ENCODE data around the gene TTLL5. TPM values are rescaled to one million over a fixed set of nuclear protein-coding genes. Genes with fewer than 3 reads are reported as not detected.
A peak's percentile ranks its signal among the peaks of the same experiment; 100 is the strongest.

The TTLL5 gene
- total RNA-seq, 3 donors from 2014 or later (not counting 1 experiment from before 2014, with no cell fraction given), result 27.1 to 34.3 (median 32.5) TPM

GRCh38 chr14:75905147-75905904 lies 244.3 kb downstream of the TTLL5 start:
- H3K27ac Mint-ChIP-seq, result no peak overlapping the region
- no peak for DNase-seq
- intact Hi-C loops (cut with micrococcal nuclease), result no loop called here

GRCh38 chr14:75906228-75906627 lies 245.2 kb downstream of the TTLL5 start:
- no peaks in the 10 kb centered on the region for H3K9me3 Mint-ChIP-seq
- no peak overlapping the region for H3K4me3 ChIP-seq (ENCODE audit: low read length)
- intact Hi-C loops (cut with micrococcal nuclease), result loop anchor here (1.0 kb wide), 1 partner anchor 76 kb away; no protein-coding TSS in a partner anchor
- no peak overlapping the region for H3K4me3 Mint-ChIP-seq
- ATAC-seq, result no peak
- H3K9me3 ChIP-seq (ENCODE audit: control insufficient read depth, insufficient read depth, low read length), result no peaks in the 10 kb centered on the region
- WGBS (ENCODE audit: insufficient coverage), result 83% methylated on average over 5 of the region's 5 CpGs
- no peak for DNase-seq
- TF ChIP-seq, protein P1, sequence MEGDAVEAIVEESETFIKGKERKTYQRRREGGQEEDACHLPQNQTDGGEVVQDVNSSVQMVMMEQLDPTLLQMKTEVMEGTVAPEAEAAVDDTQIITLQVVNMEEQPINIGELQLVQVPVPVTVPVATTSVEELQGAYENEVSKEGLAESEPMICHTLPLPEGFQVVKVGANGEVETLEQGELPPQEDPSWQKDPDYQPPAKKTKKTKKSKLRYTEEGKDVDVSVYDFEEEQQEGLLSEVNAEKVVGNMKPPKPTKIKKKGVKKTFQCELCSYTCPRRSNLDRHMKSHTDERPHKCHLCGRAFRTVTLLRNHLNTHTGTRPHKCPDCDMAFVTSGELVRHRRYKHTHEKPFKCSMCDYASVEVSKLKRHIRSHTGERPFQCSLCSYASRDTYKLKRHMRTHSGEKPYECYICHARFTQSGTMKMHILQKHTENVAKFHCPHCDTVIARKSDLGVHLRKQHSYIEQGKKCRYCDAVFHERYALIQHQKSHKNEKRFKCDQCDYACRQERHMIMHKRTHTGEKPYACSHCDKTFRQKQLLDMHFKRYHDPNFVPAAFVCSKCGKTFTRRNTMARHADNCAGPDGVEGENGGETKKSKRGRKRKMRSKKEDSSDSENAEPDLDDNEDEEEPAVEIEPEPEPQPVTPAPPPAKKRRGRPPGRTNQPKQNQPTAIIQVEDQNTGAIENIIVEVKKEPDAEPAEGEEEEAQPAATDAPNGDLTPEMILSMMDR (IDR thresholded peaks at IDR 0.05), result no peak
- H3K27ac Mint-ChIP-seq, result no peak overlapping the region
- no peaks in the 10 kb centered on the region for H3K4me1 ChIP-seq (ENCODE audit: control insufficient read depth, insufficient read depth, low read length)
- H3K36me3 ChIP-seq (ENCODE audit: control insufficient read depth, insufficient read depth, low read length), result no peaks in the 10 kb centered on the region
- no peaks in the 10 kb centered on the region for H3K36me3 Mint-ChIP-seq
- no peak overlapping the region for H3K27ac ChIP-seq (ENCODE audit: low read length)
- H3K4me1 Mint-ChIP-seq, result no peaks in the 10 kb centered on the region
- no peaks in the 10 kb centered on the region for H3K27me3 ChIP-seq (ENCODE audit: control insufficient read depth, insufficient read depth, low read length)
- H3K27me3 Mint-ChIP-seq (ENCODE audit: low read depth in 2 of 2), result no peaks in the 10 kb centered on the region

More at GRCh38 chr14:75905147-75905904, 244.3 kb downstream of the TTLL5 start:
- Histone ChIP-seq H3K36me3 (ENCODE audit: control insufficient read depth, insufficient read depth, low read length) (no peaks in the 10 kb centered on the region), H3K9me3 (ENCODE audit: control insufficient read depth, insufficient read depth, low read length) (no peaks in the 10 kb centered on the region), H3K4me1 (ENCODE audit: control insufficient read depth, insufficient read depth, low read length) (no peaks in the 10 kb centered on the region), H3K27ac (ENCODE audit: low read length) (no peak overlapping the region), H3K4me3 (ENCODE audit: low read length) (no peak overlapping the region), H3K27me3 (ENCODE audit: control insufficient read depth, insufficient read depth, low read length) (no peaks in the 10 kb centered on the region)
- no peaks in the 10 kb centered on the region for H3K27me3 Mint-ChIP-seq (ENCODE audit: low read depth in 2 of 2)
- H3K9me3 Mint-ChIP-seq, result no peaks in the 10 kb centered on the region
- no peak overlapping the region for H3K4me3 Mint-ChIP-seq
- H3K36me3 Mint-ChIP-seq, result no peaks in the 10 kb centered on the region
- H3K4me1 Mint-ChIP-seq, result no peaks in the 10 kb centered on the region
- ATAC-seq, result no peak
- 63% methylated on average over 7 of the region's 7 CpGs for WGBS (ENCODE audit: insufficient coverage)
- TF ChIP-seq, protein P1 (IDR thresholded peaks at IDR 0.05), result no peak

GRCh38 chr14:75906680-75907280 lies 245.7 kb downstream of the TTLL5 start:
- H3K36me3 ChIP-seq (ENCODE audit: control insufficient read depth, insufficient read depth, low read length), result no peaks in the 10 kb centered on the region
- ATAC-seq (peak in 2 of 3 donors; percentile 64 to 73), DNase-seq (peak; percentile 32 to 83)
- no peak overlapping the region for H3K4me3 Mint-ChIP-seq
- H3K27ac Mint-ChIP-seq, result no peak overlapping the region
- no peak overlapping the region for H3K27ac ChIP-seq (ENCODE audit: low read length)
- H3K36me3 Mint-ChIP-seq, result no peaks in the 10 kb centered on the region
- H3K9me3 Mint-ChIP-seq, result no peaks in the 10 kb centered on the region
- TF ChIP-seq, protein P1 (IDR thresholded peaks at IDR 0.05), result peak; percentile 97
- H3K27me3 Mint-ChIP-seq (ENCODE audit: low read depth in 2 of 2), result no peaks in the 10 kb centered on the region
- WGBS (ENCODE audit: insufficient coverage), result 100% methylated on average over 1 of the region's 4 CpGs
- no peaks in the 10 kb centered on the region for H3K4me1 ChIP-seq (ENCODE audit: control insufficient read depth, insufficient read depth, low read length)
- no peaks in the 10 kb centered on the region for H3K9me3 ChIP-seq (ENCODE audit: control insufficient read depth, insufficient read depth, low read length)
- no peaks in the 10 kb centered on the region for H3K27me3 ChIP-seq (ENCODE audit: control insufficient read depth, insufficient read depth, low read length)
- H3K4me1 Mint-ChIP-seq, result no peaks in the 10 kb centered on the region
- no peak overlapping the region for H3K4me3 ChIP-seq (ENCODE audit: low read length)
- intact Hi-C loops (cut with micrococcal nuclease), result loop anchor here (1.0 kb wide), 1 partner anchor 76 kb away; no protein-coding TSS in a partner anchor

All from natural killer cell (primary cell).